GM18507 (cell line): ENCODE data around the gene C10orf105.

ENCODE experiments used
- DNase-seq: peaks from one replicate; pipeline ENCODE4 v3.0.0; 2011; ENCODE audit warnings: low read depth; ENCODE audit not compliant: insufficient read length; ENCODE audit errors: extremely low spot score
- FAIRE-seq: peaks from 2 replicates; lab custom pipeline; 2011; peaks lifted over from hg19 to GRCh38; lab: Jason Lieb, UNC

Gene C10orf105

DNA sequence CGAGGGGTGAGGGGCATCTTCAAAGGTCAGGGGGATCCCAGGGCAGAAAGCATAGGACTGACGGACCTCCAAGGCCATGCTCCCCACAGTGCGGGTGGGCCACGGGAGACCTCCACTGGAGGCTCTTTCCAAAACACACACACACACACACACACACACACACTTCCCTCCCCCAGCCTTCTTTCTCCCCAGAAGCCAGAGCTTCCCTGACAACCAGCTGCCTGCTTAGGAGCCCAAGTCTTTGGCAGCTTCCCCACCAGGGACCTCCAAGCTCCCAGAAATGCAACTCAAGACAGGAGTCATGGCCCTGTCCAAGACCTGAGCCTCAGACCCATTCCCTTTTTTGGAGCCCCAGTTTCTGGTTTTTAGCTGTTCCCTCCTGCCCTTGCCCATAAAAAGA is 710 bp upstream of the C10orf105 start:
- FAIRE-seq (no peak), DNase-seq (no peak)

GRCh38 chr10:71719042-71719441 is 536 bp downstream of the C10orf105 start:
- no peak for FAIRE-seq
- no peak for DNase-seq

GRCh38 chr10:71718165-71718698 is 1.3 kb downstream of the C10orf105 start:
- FAIRE-seq (no peak), DNase-seq (no peak)

DNA sequence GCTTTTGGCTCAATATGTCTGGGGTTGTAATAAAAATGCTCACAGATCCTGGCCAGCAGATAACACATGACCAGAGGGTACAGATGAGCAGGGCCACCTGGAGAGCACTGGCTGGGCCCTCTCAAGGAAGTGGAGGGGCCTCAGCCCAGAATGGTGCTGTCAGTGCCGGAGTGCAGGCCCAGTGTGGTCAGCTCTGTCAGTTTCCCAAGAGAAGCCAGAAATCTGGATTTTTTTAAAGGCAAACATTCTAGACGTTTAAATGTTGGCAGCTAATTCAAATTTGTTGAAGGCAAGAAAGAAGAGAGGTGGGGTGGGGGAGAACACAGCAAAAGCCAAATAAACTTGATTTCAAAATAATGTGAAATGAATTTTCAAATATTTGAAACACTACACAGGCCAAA is 2.0 kb downstream of the C10orf105 start:
- DNase-seq (no peak), FAIRE-seq (no peak)

DNA sequence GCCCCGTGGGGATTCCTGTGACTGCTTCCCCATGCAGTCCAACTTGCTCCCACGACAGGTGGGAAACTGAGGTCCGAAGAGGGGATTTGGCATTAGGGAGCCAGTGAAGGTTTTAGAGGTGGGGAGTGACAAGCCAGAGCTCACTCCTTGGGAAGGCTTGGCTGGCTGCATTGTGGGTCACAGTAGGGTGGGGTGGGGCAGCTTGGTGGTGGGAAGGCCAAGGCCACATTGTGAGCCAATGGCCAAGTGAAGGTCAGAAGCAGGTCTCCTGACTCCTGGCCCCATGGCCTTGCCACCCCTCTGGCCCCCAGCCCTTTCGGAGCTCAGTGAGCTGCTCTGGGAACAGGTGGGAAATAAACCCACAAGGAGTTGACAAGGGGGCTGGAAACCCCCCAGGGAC is 2.5 kb downstream of the C10orf105 start:
- FAIRE-seq (no peak), DNase-seq (no peak)

DNA sequence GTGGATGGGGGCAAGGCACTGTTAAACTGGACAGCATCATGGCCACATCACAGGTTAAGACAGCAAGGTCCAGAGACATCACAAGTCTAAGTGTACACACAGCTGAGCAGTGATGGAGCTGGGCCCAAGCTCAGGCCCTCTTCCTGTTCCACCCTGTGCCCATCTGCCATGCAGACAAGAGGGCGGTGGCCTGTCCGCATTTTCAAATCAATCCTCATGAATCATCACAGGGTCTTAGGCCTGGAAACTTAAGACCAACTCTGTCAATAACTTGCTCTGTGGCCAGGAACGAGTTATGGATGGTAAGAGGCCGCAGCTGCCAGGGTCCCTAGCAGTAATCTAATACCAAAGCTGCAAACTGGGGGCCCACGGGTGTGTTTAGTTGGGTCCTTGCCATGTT is 3.2 kb downstream of the C10orf105 start:
- DNase-seq (no peak), FAIRE-seq (no peak)

DNA sequence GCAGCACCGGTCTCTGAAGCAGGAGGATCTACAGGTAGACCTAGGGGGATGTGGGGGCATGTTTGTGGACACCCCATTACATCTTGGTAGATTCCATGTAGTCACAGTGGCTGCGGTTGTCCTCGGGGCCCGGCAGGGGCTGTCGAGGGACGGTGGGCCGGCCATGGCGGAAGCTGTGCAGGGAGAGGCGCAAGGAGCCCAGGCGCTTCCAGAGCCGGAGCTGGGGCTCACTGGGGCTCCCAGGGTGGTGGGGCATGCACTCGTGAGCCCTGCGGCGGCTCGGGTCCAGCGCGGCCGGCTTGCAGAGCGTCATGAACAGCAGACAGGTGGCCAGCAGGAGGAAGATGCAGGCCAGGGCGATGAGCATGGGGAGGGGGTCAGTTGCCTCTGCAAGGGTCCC is 3.7 kb downstream of the C10orf105 start:
- DNase-seq: no peak
- FAIRE-seq: no peak

DNA sequence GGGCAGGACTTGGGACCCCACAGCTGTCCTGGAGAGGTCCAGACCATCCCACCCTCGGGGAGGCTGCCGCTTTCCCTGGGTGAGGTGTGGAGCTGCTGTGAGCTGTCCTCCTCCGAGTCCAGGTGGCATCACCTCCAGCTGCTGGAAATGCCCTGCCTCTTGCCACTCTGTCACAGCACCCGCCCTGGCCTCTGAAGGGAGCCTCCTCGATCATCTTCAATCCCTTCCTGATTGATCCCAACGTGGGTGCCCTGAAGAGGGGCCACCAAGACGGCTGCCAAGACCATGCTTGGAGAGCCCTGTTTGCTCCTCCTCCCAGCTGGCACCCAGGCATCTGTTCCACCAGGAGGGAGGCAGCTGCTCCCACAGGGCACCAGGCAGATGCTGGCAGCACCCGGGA is 4.6 kb downstream of the C10orf105 start:
- FAIRE-seq: no peak

DNA sequence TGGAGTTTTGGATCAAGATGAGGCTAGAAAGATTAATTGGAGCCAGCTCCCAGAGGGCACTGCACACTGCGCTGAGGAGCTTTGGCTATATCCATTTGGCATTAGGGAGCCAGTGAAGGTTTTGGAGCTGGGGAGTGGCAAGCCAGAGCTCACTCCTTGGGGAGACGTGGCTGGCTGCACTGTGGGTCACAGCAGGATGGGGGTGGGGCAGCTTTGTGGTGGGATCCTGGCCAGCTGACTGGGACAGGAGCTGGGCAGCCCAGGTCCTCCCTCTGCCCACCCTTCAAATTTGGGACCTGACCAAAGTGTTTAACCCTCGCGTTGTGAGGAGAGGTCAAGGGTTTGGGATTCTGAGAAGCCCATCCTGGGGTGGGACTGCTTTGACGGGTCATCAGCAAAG is 5.0 kb downstream of the C10orf105 start:
- no peak for DNase-seq
- FAIRE-seq: no peak

More for the DNA sequence above, 4.6 kb downstream of the C10orf105 start:
- DNase-seq: no peak

DNA sequence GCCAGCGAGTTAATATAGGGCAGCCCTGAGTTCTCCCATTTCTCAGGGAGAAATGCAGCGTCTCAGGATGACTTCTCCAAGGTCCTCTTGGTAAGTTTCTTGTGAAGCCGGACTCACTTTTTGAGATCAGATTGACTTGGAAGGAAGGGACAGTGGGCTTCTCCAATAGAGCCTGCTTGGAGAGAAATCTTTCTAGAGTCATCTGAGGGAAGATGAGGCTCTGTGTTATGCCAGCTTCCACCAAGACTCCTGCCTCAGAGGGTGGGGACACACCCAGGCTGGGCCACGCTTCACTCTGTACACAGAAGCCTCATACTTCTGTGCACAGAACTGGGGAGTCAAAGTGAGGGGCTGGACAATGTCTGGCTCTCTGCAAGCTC is 5.6 kb downstream of the C10orf105 start:
- no peak for DNase-seq
- no peak for FAIRE-seq

- DNase-seq: no peak
- FAIRE-seq: peak; percentile 54
Measured at GRCh38 chr10:71713135-71714030, 6.2 kb downstream of the C10orf105 start.

- DNase-seq (no peak), FAIRE-seq (no peak)
Measured at GRCh38 chr10:71712572-71713134, 6.9 kb downstream of the C10orf105 start.

- DNase-seq (no peak), FAIRE-seq (no peak)
Measured at GRCh38 chr10:71712170-71712569, 7.4 kb downstream of the C10orf105 start.

DNA sequence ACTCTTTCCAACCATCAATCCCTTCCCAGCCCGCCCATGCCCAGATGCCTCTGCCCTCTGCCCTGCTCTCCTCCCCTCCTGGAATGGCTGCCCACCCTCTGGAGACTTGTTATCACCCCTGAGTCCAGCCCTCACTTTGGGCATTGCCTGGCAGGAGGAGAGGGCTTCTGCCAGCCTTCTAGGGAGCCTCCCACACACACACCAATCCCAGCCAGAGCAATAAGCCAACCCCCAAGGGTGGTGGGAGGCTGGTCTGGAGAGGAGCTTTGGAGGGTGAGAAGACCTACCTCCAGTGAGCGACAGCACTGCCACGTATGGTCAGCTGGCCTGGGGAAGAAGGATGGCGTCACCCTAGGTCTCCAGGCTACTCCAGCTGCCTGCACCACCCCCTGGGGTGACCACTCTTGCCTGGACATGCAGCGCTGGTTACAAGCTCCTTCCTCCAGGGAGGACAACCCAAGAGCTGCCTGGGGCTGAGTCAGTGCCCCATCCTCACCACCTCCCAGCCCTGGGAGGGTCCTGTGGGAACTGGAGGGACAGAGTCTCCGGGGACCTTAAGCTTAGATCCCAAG is 8.4 kb downstream of the C10orf105 start:
- DNase-seq: no peak
- no peak for FAIRE-seq

GRCh38 chr10:71710519-71710918 is 9.1 kb downstream of the C10orf105 start:
- DNase-seq: no peak
- FAIRE-seq: no peak

DNA sequence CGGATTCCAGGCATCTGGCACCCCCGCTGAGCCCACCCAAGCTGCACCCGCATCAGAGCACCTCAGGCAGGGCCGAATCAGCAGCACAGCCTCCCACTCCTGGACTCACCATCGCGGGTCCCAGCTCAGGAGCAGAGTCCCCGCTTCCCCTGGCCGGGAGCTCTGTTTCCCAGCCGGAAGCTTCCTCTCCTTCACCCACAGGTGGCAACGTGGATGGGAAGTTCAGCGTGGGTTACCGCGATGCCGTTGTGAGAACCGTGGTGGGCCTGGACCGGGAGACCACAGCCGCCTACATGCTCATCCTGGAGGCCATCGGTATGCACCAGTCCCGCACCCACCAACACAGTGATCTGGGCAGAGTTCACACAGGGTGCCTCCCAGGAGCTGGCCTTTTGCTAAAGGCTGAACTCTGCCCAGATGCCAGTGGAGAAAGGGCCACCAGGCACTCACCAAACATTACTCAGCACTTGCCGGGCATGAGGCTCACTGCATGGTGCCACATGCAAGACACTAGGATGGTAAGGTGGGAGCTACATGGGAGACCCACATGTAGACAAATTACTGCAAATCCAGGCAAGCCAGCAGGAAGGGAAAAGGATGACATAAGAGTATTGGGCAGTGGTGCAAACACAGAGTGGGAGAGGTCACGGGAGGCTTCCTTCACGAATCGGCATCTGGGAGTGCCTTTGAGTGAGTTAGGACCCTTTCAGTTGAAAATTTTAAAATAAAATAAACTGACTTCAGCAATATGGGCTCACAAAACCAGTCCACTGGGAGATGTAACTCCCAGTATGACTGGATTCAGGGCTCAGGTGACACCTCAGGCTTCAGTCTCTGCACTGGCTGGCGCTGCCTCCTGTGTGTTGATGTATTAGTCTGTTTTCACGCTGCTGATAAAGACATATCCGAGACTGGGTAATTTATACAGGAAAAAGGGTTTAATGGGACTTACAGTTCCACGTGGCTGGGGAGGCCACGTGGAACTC is 10.4 kb downstream of the C10orf105 start:
- FAIRE-seq: peak; percentile 35

GRCh38 chr10:71708301-71708703 is 11.3 kb downstream of the C10orf105 start:
- FAIRE-seq: peak; percentile 76
- DNase-seq: no peak

More for the DNA sequence above, 10.4 kb downstream of the C10orf105 start:
- no peak for DNase-seq

DNA sequence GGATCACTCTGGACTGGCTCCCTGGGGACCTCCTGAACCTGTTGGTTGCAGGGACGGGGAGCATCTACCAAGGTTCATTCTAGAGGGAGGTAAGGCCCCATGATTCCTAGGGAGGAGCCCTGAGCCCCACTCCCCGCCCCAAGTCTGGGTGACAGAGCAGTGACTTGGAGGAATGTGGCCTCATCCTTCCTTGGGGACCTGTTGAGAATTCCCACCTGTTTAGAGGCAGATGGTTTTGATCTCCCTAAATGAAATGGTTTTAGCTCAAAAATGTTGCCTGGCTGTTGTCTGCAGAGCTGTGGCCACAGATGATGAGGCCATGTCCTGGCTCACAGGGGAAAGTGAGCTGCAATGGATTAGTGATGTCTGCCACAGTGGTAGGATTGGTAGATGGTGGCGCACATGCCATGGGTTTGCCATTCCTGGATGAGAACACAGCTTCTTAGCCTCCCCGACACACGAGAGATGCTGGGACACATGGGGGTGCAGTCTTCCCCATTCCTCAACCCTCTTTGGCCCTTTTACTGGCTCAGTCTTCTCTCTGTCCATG is 12.3 kb downstream of the C10orf105 start:
- FAIRE-seq: no peak
- DNase-seq: no peak
